HTR-8/SVneo (cell line): ENCODE measurements around the gene SORT1.
"Not testable (repeated sequence)": the region's sequence is repeated elsewhere in the genome, so short reads cannot be mapped to it uniquely, and the experiment has no call there.

ENCODE experiments used
- DNase-seq: peaks from one replicate; pipeline ENCODE4 v3.0.0; 2011; ENCODE audit warnings: low spot score, mixed read lengths; ENCODE audit not compliant: insufficient read length
- FAIRE-seq: peaks from 2 replicates; lab custom pipeline; 2011; peaks lifted over from hg19 to GRCh38; lab: Jason Lieb, UNC

Gene SORT1

DNA sequence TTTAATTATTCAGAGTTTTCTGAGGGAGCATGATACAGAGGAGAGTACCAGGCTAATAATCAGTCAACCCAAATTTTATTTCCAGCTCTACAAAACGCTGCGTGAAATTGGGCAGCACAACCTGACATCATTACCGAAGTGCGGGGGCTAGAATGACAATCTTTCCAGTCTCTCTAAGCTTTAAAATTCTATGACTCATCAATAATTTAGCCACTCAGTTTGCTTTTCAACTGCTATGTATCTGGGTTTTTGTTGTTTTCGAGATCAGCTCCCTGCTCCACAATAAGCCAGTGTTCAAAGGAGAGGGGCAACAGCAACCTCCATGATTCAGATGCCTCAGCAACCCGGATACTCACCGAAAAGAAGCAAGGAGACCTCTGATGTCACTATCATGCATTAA, 13.9 kb downstream of the SORT1 start:
- FAIRE-seq = no peak
- no peak for DNase-seq

- DNase-seq = no peak
- FAIRE-seq = no peak
Measured at GRCh38 chr1:109383087-109383779, 14.5 kb downstream of the SORT1 start.

- FAIRE-seq (no peak), DNase-seq (no peak)
Measured at GRCh38 chr1:109381573-109381972, 16.1 kb downstream of the SORT1 start.

GRCh38 chr1:109379907-109380306, 17.8 kb downstream of the SORT1 start:
- FAIRE-seq = no peak
- no peak for DNase-seq

DNA sequence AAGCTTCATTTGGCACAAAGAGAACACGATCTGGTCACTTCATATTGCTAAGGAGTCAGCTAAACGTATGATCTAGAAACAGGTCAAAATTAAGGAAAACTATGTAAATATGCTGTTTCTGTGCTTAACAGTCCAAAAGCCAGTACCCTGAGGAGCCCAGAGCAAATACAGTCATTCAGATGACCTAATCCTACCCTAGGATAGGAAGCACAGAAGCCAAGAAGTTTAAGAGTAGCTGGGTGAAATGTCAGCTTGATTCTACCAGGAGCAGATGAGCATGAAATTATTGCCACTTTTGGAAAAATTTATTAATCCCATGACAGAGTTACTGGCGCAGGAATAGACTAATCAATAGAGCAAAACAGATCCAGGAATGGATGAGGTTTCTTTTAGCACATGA, 18.3 kb downstream of the SORT1 start:
- FAIRE-seq = no peak

GRCh38 chr1:109377698-109378097, 20.0 kb downstream of the SORT1 start:
- FAIRE-seq (no peak), DNase-seq (no peak)

More for the DNA sequence above, 18.3 kb downstream of the SORT1 start:
- no peak for DNase-seq

DNA sequence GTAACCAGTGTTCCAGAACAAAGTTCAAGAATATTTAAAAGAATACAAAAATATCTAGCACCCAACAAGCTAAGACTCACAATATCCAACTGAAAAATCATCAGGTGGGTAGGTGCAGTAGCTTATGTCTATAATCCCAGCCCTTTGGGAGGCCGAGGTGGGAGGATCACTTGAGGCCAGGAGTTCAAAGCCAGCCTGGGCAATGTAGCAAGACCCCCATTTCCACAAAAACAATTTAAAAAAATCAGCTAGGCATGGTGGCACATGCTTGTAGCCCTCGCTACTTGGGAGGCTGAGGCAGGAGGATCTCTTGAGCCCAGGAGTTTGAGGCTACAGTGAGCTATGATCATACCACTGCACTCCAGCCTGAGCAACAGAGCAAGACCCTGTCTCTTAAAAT, 24.0 kb downstream of the SORT1 start:
- not testable (repeated sequence) for FAIRE-seq, DNase-seq

GRCh38 chr1:109373126-109373525, 24.6 kb downstream of the SORT1 start:
- FAIRE-seq (no peak), DNase-seq (no peak)

DNA sequence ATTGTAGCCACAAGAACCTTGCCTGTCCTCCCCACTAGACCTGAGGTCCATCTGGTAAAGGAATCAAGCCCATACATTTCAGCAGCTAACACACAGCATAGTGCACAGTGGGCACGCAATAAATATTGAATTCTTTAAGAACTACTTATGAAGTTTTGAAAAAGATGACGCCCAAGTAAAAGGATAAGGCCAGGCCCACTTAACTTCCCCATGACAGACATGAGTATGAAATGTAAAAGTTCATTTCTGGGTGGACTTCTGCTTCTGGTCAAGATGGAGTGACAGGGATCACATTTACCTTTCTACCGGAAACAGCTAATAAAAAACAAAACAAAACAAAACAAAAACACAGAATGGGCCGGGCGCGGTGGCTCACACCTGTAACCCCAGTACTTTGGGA, 25.4 kb downstream of the SORT1 start:
- FAIRE-seq (no peak), DNase-seq (no peak)

DNA sequence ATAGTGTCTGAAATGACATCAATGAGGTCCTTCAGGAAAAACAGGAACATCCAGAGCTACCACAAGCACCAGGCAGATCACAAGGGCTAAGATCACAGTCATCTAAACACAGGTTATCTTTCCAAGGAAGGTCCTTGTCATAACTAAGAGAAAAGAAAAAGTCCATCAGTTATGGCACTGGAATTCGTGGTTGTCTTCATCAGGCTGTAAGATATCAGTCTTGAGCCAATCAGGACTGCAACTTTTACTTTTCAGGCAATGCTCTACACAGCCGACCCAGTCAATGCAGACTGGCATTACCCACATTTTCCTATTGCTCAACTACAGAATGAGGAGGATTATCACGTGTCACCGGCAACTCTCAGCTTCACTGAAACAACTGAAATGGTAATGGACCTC, 26.4 kb downstream of the SORT1 start:
- no peak for DNase-seq
- no peak for FAIRE-seq

GRCh38 chr1:109370712-109371340, 26.9 kb downstream of the SORT1 start:
- DNase-seq (peak; percentile 40), FAIRE-seq (no peak)

GRCh38 chr1:109369167-109369746, 28.5 kb downstream of the SORT1 start:
- no peak for FAIRE-seq
- DNase-seq = no peak

GRCh38 chr1:109368464-109368863, 29.3 kb downstream of the SORT1 start:
- FAIRE-seq = no peak
- DNase-seq = no peak

GRCh38 chr1:109367626-109368025, 30.1 kb downstream of the SORT1 start:
- FAIRE-seq = no peak
- no peak for DNase-seq

- FAIRE-seq = no peak
- no peak for DNase-seq
Measured at GRCh38 chr1:109365642-109366204, 32.0 kb downstream of the SORT1 start.

- no peak for FAIRE-seq
- no peak for DNase-seq
Measured at GRCh38 chr1:109361649-109362048, 36.1 kb downstream of the SORT1 start.

DNA sequence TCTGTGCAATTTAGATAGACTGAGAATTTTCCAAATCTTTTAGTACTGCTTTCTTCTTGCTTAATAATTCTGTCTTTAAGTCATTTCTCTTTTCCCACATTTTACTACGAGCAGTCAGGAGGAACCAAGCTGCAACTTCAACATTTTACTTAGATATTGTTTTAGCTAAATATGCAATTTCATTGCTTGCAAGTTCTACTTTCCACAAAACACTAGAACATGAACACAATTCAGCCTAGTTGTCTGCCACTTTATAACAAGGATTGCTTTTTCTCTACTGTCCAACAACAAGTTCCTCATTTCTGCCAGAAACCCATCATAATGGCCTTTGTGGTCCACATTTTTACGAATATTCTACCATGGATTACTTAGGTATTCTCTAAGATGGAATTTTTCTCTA, 36.6 kb downstream of the SORT1 start:
- FAIRE-seq (no peak), DNase-seq (no peak)

DNA sequence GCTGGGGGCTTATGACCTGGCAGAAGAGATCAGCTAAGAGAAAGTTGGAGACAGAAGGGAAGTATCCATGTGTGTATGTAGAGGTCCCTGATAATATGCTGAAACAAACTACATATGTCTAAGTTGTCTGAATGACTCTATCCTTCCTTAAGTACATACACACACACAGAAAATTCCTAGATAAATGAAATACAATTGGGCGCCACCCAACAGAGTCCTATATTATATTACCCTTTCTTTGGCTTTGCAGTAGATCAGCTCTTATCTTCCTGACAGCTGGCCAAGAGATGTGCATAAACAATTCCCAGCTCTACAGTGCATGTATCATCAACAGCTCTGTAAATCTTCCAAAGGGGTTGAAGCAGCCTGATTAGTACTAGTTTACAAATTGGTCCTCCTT, 40.1 kb downstream of the SORT1 start:
- DNase-seq (no peak), FAIRE-seq (no peak)

- DNase-seq (no peak), FAIRE-seq (no peak)
Measured at GRCh38 chr1:109356915-109357314, 40.8 kb downstream of the SORT1 start.

- FAIRE-seq = no peak
- no peak for DNase-seq
Measured at GRCh38 chr1:109356505-109356904, 41.2 kb downstream of the SORT1 start.

- no peak for FAIRE-seq
- no peak for DNase-seq
Measured at GRCh38 chr1:109354929-109355328, 42.8 kb downstream of the SORT1 start.
